ENCODE data around the gene SH3RF3. TPM values are rescaled to one million over a fixed set of nuclear protein-coding genes. Genes with fewer than 3 reads are reported as not detected.

Gene SH3RF3
- total and polyA plus RNA-seq, 3 experiments from 2014 or later, result 0.24 to 0.31 (median 0.27) TPM

- H3K36me3 ChIP-seq (ENCODE audit: insufficient read depth, low read length), result no peaks in the 10 kb centered on the region
- peaks cover 2 to 8% (median 3%) of the 10 kb centered on the region in 5 donors for H3K9me3 Mint-ChIP-seq
- peaks cover 0 to 8% (median 0%) of the 10 kb centered on the region in 3 donors for H3K36me3 Mint-ChIP-seq
- POLR2A ChIA-PET, result no interaction called here
- H3K27ac Mint-ChIP-seq, result peak overlapping the region in 1 of 8 donors; percentile 6
- CTCF ChIA-PET, result interaction anchor here (0.6 kb wide), 1 partner anchor 522 kb away, joined by 3 read pairs; no protein-coding TSS in a partner anchor
- no peaks in the 10 kb centered on the region for H3K27me3 Mint-ChIP-seq
- no peak for DNase-seq
- peaks cover 5 to 14% (median 6%) of the 10 kb centered on the region in 3 donors for H3K4me1 Mint-ChIP-seq
- H3K9me3 ChIP-seq (ENCODE audit: low read length), result no peaks in the 10 kb centered on the region
- H3K4me3 ChIP-seq (ENCODE audit: low read length), result no peak overlapping the region
- no peak overlapping the region for H3K27ac ChIP-seq (ENCODE audit: low read depth, low read length)
- no peak overlapping the region for H3K4me3 Mint-ChIP-seq
- no peaks in the 10 kb centered on the region for H3K27me3 ChIP-seq (ENCODE audit: insufficient read depth, low read length, poor library complexity, severe bottlenecking)
- peaks cover 10% of the 10 kb centered on the region for H3K4me1 ChIP-seq (ENCODE audit: insufficient read depth, low read length)
Observed at GRCh38 chr2:109355192-109355843, 226.3 kb downstream of the SH3RF3 start.

DNA sequence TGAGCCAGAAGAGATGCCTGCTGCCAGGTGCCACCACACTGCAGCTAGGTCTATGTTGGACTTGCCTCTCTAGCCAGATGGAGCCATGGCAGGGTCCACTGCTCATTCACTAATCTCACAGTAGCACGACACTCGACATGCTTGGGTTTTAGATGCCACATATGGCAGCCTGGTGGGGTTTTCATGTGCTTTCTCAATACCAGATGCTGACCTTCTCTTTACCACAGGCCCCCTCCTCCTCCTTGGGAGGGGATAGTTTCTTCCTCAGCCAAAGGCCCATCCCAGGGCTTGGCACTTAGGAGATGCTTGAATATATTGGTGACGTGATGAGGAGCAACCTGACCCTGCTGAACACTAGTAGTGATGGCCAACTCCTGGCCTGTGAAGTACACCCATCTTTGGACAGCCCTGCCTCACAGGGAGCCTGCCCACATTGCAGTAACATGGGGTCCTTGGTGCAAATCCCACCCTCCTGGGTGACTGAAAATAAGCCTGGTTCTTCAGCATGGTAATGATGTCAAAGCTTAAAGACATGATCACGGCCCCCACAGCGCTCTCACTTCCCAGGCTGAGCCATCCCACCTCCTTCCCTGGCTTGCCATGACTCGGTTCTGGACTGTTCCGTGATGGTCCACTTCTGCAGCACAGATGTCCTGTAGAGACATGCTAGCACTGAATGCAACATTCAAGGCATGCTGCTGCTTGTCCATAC is 227.5 kb downstream of the SH3RF3 start:
- Mint-ChIP-seq H3K27ac (no peak overlapping the region), H3K27me3 (no peaks in the 10 kb centered on the region), H3K4me3 (no peak overlapping the region), H3K4me1 (peaks cover 0 to 4% (median 0%) of the 10 kb centered on the region in 3 donors), H3K36me3 (peaks cover 0 to 8% (median 0%) of the 10 kb centered on the region in 3 donors), H3K9me3 (peaks cover 2 to 11% (median 8%) of the 10 kb centered on the region in 5 donors)
- DNase-seq, result no peak
- CTCF ChIA-PET, result interaction anchor here (1.5 kb wide), 1 partner anchor 13 kb away, joined by 3 read pairs; no protein-coding TSS in a partner anchor
- POLR2A ChIA-PET, result no interaction called here
- H3K27me3 ChIP-seq (ENCODE audit: insufficient read depth, low read length, poor library complexity, severe bottlenecking), result no peaks in the 10 kb centered on the region
- no peaks in the 10 kb centered on the region for H3K9me3 ChIP-seq (ENCODE audit: low read length)
- H3K27ac ChIP-seq (ENCODE audit: low read depth, low read length), result no peak overlapping the region
- H3K36me3 ChIP-seq (ENCODE audit: insufficient read depth, low read length), result no peaks in the 10 kb centered on the region
- H3K4me3 ChIP-seq (ENCODE audit: low read length), result no peak overlapping the region
- no peaks in the 10 kb centered on the region for H3K4me1 ChIP-seq (ENCODE audit: insufficient read depth, low read length)

- Mint-ChIP-seq H3K4me3 (no peak overlapping the region), H3K27me3 (peaks cover 0 to 2% of the 10 kb centered on the region in 2 donors), H3K9me3 (peaks cover 0 to 4% (median 3%) of the 10 kb centered on the region in 5 donors), H3K4me1 (no peaks in the 10 kb centered on the region), H3K36me3 (peaks cover 0 to 4% (median 1%) of the 10 kb centered on the region in 3 donors), H3K27ac (no peak overlapping the region)
- DNase-seq, result no peak
- ChIA-PET POLR2A (no interaction called here), CTCF (no interaction called here)
- no peaks in the 10 kb centered on the region for H3K27me3 ChIP-seq (ENCODE audit: insufficient read depth, low read length, poor library complexity, severe bottlenecking)
- H3K27ac ChIP-seq (ENCODE audit: low read depth, low read length), result no peak overlapping the region
- no peak overlapping the region for H3K4me3 ChIP-seq (ENCODE audit: low read length)
- H3K4me1 ChIP-seq (ENCODE audit: insufficient read depth, low read length), result no peaks in the 10 kb centered on the region
- H3K9me3 ChIP-seq (ENCODE audit: low read length), result no peaks in the 10 kb centered on the region
- H3K36me3 ChIP-seq (ENCODE audit: insufficient read depth, low read length), result no peaks in the 10 kb centered on the region
Observed at GRCh38 chr2:109364217-109364616, 235.2 kb downstream of the SH3RF3 start.

DNA sequence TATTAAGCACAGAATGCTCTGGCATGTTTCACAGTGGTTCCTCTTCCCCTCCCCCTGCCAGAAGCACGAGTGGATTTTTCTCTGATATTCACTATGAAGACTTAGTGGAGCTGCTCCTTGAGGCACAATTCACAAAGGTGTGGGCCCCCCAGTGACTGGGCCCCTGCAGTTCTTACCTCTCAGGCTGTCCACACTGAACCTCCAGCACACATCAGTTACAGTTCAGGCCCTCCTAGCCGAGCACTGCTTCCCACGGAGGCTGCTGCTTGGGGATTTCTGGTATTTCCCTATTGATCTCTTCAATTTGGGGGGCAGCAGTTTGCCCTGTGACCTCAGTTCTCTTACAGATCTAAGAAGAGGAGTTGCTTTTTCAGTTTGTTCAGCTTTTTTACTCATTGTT is 236.1 kb downstream of the SH3RF3 start:
- H3K4me3 Mint-ChIP-seq, result no peak overlapping the region
- ChIA-PET CTCF (no interaction called here), POLR2A (no interaction called here)
- peaks cover 0 to 4% (median 1%) of the 10 kb centered on the region in 3 donors for H3K36me3 Mint-ChIP-seq
- Histone ChIP-seq H3K4me3 (ENCODE audit: low read length) (no peak overlapping the region), H3K27me3 (ENCODE audit: insufficient read depth, low read length, poor library complexity, severe bottlenecking) (no peaks in the 10 kb centered on the region), H3K4me1 (ENCODE audit: insufficient read depth, low read length) (no peaks in the 10 kb centered on the region), H3K27ac (ENCODE audit: low read depth, low read length) (no peak overlapping the region), H3K9me3 (ENCODE audit: low read length) (no peaks in the 10 kb centered on the region), H3K36me3 (ENCODE audit: insufficient read depth, low read length) (no peaks in the 10 kb centered on the region)
- H3K27ac Mint-ChIP-seq, result no peak overlapping the region
- H3K27me3 Mint-ChIP-seq, result peaks cover 2 to 5% of the 10 kb centered on the region in 2 donors
- no peak for DNase-seq
- H3K9me3 Mint-ChIP-seq, result peaks cover 0 to 4% (median 3%) of the 10 kb centered on the region in 5 donors
- no peaks in the 10 kb centered on the region for H3K4me1 Mint-ChIP-seq

- Histone ChIP-seq H3K4me1 (ENCODE audit: insufficient read depth, low read length) (no peaks in the 10 kb centered on the region), H3K9me3 (ENCODE audit: low read length) (no peaks in the 10 kb centered on the region), H3K27ac (ENCODE audit: low read depth, low read length) (no peak overlapping the region), H3K27me3 (ENCODE audit: insufficient read depth, low read length, poor library complexity, severe bottlenecking) (no peaks in the 10 kb centered on the region), H3K36me3 (ENCODE audit: insufficient read depth, low read length) (no peaks in the 10 kb centered on the region), H3K4me3 (ENCODE audit: low read length) (no peak overlapping the region)
- no peak overlapping the region for H3K4me3 Mint-ChIP-seq
- H3K27me3 Mint-ChIP-seq, result peaks cover 2 to 14% of the 10 kb centered on the region in 2 donors
- H3K9me3 Mint-ChIP-seq, result no peaks in the 10 kb centered on the region
- no peaks in the 10 kb centered on the region for H3K4me1 Mint-ChIP-seq
- no peak overlapping the region for H3K27ac Mint-ChIP-seq
- peaks cover 0 to 4% (median 1%) of the 10 kb centered on the region in 3 donors for H3K36me3 Mint-ChIP-seq
- CTCF ChIA-PET, result no interaction called here
- no peak for DNase-seq
- POLR2A ChIA-PET, result no interaction called here
Observed at GRCh38 chr2:109367683-109368082, 238.7 kb downstream of the SH3RF3 start.

- Mint-ChIP-seq H3K9me3 (no peaks in the 10 kb centered on the region), H3K27me3 (peaks cover 2 to 14% of the 10 kb centered on the region in 2 donors), H3K36me3 (peaks cover 0 to 4% (median under 1%) of the 10 kb centered on the region in 3 donors), H3K27ac (no peak overlapping the region), H3K4me3 (no peak overlapping the region), H3K4me1 (no peaks in the 10 kb centered on the region)
- H3K4me1 ChIP-seq (ENCODE audit: insufficient read depth, low read length), result no peaks in the 10 kb centered on the region
- no peak overlapping the region for H3K27ac ChIP-seq (ENCODE audit: low read depth, low read length)
- no peaks in the 10 kb centered on the region for H3K36me3 ChIP-seq (ENCODE audit: insufficient read depth, low read length)
- DNase-seq, result peak in 1 of 5 donors; percentile 31
- ChIA-PET POLR2A (no interaction called here), CTCF (interaction anchor here (0.8 to 1.0 kb wide), 2 partner anchors 11 to 12 kb away, joined by 3 read pairs; no protein-coding TSS in a partner anchor)
- no peak overlapping the region for H3K4me3 ChIP-seq (ENCODE audit: low read length)
- no peaks in the 10 kb centered on the region for H3K9me3 ChIP-seq (ENCODE audit: low read length)
- no peaks in the 10 kb centered on the region for H3K27me3 ChIP-seq (ENCODE audit: insufficient read depth, low read length, poor library complexity, severe bottlenecking)
Observed at GRCh38 chr2:109368798-109369197, 239.8 kb downstream of the SH3RF3 start.

DNA sequence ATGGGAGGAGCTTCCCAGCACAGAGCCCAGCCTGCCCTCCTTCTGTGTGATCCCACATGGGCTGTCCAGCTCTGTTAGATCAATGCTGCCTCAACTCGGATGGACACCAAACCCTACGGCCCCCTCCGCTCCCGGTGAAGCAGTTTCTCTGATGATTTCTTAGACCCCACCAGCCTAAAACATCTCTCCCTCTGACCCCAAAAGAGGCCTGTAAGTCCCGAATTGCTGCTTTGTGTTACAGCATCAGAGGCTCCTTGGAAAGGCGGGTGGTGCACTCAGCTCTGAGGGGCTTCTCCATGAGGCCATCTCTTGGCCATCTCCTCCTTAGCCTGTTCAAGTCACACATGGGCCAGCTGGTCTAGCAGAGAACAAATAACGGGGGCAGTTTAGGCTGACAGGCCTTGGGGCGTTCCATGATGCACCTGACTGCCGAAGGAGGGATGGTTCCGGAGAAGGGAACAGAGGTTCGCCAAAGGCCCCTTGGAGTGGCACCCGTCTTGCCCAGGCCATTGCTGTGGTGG is 240.7 kb downstream of the SH3RF3 start:
- Histone ChIP-seq H3K9me3 (ENCODE audit: low read length) (no peaks in the 10 kb centered on the region), H3K36me3 (ENCODE audit: insufficient read depth, low read length) (no peaks in the 10 kb centered on the region), H3K4me3 (ENCODE audit: low read length) (no peak overlapping the region), H3K4me1 (ENCODE audit: insufficient read depth, low read length) (no peaks in the 10 kb centered on the region), H3K27ac (ENCODE audit: low read depth, low read length) (no peak overlapping the region), H3K27me3 (ENCODE audit: insufficient read depth, low read length, poor library complexity, severe bottlenecking) (no peaks in the 10 kb centered on the region)
- POLR2A ChIA-PET, result no interaction called here
- Mint-ChIP-seq H3K36me3 (peaks cover 0 to 4% (median 0%) of the 10 kb centered on the region in 3 donors), H3K4me3 (no peak overlapping the region), H3K9me3 (no peaks in the 10 kb centered on the region), H3K27ac (no peak overlapping the region), H3K4me1 (no peaks in the 10 kb centered on the region), H3K27me3 (peaks cover 2 to 14% of the 10 kb centered on the region in 2 donors)
- peak in 1 of 5 donors; percentile 25 for DNase-seq
- CTCF ChIA-PET, result interaction anchor here (0.8 kb wide), 1 partner anchor 13 kb away, joined by 3 read pairs; no protein-coding TSS in a partner anchor

Data from CD8-positive, alpha-beta memory T cell (primary cell).